DMS 273 (cell line): ENCODE measurements around the gene GRIK1.
"Not testable (repeated sequence)": the region's sequence is repeated elsewhere in the genome, so short reads cannot be mapped to it uniquely, and the experiment has no call there.

ENCODE experiments used
- DNase-seq: peaks from one replicate; lab custom pipeline; 2025; ENCODE audit not compliant: unreplicated experiment; lab: John Stamatoyannopoulos, UW

The GRIK1 gene

DNA sequence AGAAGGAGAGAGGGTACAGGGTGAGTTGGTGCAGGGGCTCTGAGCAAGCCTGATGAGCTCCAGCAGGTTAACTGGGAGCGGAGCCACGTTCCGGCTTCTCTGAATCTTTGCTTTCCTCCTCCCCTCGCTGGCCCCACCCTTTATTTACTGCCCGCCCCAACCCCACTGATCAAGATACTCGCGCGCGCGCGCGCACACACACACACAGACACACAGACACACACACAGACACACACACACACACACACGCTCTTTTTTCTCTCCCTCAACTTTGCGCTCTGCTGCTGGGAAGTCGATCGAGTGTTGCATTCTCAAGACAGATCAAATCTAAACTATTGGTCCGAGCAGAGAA, at the start of gene GRIK1:
TSS of gene GRIK1 (minus strand) at position 73 of the 352 bp plus-strand sequence.
- no peak for DNase-seq

DNA sequence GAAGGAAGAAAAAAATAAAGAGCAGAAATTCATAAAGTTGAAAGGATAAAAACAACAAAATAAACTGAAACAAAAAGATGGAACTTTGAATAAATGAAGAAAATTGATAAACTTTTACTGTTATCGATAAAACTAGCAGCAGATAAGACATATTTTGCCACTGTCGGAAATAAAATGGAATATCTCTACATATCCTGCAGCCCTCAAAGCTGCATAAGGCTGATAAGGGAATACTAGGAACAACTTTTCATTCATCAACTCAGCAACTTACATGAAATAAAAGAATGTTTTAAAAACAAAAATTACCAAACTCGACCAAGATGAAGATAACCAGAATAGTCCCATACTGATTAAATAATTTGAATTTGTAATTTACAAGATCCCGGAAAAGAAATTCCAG, 48.0 kb upstream of the GRIK1 start:
- DNase-seq, result no peak

DNA sequence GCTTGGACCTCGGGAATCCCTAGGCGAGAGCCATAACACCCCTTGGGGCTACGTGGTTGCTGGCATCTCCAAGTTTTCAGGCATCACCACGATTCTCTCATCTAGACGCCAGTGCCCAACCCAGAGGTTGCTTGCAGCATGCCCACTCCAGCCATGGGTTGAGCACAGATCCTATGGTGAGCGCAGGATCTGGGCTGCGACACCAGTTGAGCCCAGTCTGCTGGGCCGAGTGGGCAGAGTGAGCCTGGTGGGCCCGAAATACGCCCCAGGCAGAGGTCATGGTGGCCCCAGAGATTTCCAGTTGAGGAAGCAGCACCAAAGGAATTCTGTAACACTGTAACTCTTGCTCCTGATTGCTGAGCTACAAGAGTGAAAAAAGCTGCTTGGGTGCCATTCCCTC, 46.1 kb upstream of the GRIK1 start:
- no peak for DNase-seq

DNA sequence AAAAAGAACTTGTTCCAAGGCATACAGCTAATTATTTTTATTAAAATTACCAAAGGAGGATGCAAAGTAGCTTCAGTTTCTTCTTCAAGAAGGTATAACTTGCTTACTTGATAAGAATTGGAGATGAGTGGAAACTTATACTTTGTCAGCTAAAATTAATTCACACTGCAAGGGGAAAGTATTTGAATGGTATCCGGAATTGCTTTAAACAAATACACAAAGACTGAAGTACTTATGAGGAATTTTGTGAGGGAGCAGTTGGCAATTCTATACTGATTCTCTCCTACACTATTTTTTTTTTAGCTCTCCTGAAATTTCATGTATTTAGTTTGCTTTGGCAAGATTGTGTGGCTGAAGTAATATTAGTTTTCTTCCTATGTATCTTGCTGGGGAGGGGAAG, 39.2 kb upstream of the GRIK1 start:
- DNase-seq, result no peak

DNA sequence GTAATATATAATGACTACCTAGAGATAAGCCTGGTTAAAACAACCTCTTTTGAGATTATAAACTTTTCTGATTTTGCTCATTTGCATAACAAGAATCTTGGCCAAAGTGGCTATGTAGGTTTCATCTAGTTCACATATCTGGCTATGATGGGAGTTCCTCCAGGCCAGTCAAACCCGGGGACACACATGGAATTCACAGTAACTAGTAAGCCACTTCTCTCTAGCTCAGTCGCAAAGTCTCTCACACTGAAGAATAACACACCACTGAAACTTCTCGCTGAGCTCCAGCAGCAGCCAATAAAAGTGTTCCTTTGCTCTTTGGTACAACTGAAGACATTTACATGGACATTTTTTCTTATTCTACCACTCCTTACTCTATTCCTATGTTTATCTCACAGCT, 36.0 kb upstream of the GRIK1 start:
- DNase-seq, result no peak

DNA sequence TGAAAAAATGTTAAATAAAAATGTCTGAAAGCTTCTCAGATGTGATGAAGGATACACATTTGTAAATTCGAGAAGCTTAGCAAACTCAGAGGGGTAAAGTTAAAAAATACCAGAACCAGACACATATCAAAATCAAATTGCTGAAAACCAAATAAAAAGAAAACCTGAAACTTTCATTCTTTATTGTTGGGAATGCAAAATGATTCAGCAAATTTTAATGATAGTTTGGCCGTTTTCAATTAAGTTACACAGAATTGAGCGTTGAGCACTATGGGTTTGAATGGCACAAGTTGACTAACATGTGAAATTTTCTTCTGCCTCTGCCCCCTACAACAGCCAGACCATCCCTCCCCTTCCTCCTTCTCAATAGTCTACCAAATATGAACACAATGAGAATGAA, 33.5 kb upstream of the GRIK1 start:
- no peak for DNase-seq

DNA sequence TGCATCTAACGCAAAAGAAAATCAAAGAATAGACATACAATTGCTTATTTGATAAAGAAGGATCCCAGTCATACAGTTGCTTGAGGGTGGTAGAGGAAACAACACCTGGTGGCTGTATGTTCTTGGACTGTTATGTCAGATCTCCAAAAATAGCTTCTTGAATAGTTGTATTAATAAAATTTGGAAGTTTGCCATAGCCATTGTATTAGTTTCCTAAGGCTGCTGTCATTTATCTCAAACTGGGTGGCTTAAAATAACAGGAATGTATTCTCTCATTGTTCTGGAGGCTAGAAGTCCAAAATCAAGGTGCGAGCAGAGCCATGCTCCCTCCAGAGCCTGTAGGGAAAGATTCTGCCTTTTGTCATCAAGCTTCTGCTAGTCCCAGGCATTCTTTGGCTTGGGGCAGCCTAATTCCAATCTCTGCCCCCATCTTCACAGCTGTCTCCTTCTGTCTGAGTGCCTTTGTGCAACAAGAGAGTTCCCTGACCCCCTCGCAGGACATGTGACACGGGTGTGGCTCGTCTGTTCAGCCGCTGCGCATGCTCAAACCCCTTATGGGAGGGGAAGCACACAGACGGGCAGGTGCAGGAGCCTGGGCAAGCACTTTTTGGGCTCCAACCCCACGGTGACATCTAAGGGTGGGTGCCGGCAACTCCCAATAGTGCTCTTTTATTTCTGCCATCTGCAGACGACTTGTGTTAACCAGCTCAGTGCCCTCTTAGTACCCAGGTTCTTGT, 21.7 kb upstream of the GRIK1 start:
- no peak for DNase-seq

DNA sequence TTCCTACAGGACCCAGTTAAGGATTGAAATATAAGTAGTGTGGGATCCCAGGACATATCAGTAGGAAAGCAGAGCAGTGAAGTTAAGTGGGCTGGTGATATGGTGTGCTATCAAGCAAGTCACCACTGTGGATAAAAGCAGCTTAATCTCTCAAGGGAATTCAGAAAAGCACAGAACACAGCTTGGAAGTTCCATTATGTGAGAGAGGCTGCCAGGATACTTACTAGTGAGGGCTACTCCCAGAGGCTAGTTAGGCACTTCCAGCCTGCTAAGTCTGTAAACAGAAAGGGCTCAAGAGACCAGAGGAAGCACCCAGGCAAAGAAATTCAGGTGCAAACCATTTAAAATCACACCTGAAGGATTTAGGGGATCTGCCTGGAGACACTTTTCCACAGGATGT, 18.8 kb upstream of the GRIK1 start:
- no peak for DNase-seq

DNA sequence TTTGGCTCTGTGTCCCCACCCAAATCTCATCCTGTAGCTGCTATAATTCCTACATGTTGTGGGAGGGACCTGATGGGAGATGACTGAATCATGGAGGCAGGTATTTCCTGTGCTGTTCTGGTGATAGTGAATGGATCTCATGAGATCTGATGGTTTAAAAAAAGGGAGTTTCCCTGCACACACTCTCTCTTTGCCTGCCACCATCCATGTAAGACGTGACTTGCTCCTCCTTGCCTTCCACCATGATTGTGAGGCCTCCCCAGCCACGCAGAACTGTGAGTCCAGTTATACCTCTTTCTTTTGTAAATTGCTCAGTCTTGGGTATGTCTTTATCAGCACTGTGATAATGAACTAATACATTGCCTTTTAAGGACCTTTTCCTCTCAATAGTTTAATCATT, 18.2 kb upstream of the GRIK1 start:
- not testable (repeated sequence) for DNase-seq

DNA sequence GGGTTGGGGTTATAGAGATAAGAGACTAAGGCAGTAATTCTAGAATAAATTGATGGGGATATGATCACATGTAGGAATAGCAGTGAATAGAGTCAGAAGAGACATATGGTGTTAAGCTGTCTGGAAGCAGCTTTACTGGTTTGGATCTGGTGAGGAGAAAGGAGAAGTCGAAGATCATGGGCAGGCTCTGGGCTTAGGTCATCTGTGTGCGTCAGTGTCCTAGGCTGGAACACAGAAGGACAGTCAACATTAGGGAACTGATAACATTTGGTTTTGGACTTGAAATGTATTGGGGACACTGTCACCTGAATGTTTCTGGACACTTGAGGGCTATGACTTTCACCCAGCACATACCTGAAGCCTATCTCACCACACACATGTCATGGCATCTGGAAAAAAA, 13.9 kb upstream of the GRIK1 start:
- DNase-seq, result no peak

DNA sequence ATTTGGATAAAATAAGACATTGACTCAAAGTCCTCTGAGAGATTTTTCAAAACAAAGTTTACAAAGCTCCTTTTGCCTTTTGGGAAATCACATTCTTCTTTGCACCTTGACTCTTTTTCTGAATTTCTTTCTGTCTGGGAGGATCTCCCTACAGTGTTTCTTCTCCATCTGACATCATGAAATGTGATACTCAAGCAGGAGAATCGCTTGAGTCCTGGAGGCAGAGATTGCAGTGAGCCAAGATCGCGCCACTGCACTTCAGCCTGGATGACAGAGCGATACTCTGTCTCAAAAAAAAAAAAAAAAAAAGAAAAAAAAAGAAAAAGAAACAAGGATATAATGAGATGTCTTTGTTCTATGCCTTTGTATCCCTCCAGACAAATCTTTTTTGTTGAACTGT, 13.3 kb upstream of the GRIK1 start:
- no peak for DNase-seq

DNA sequence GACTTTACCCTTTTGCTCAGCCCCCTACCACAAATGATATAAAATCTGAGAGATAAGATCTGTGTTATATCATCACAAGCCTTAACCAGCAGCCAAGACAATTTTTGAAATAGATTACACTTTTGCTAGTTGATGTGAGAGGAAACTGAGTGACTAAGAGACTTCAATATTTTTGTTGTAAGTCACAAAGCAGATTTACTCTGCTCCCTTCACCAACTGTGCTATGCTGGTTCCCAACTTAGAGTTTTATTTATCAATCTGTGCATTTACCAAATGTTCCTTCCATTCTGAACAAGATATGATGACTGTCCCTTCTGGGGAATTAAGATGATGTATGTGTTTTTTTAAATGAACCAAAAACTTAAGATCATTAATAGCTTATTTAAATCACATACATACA, 12.1 kb upstream of the GRIK1 start:
- DNase-seq, result no peak

DNA sequence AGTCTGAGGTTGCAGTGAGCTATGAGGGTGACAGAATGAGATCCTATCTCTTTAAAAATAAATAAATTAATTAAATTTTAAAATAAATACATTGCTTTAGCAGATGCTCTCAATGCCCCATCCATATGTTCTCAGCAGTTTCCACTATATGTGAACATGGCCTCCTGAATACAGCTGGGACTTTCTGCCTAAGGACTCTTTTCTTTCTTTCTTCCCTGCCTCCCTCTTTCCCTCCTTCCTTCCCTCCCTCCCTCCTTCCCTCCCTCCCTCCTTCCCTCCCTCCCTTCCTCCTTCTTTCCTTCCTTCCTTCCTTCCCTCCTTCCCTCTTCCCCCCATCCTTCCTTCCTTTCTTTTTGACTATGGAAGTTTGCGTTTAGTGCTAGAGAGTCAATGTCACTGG, 10.2 kb upstream of the GRIK1 start:
- DNase-seq, result no peak

DNA sequence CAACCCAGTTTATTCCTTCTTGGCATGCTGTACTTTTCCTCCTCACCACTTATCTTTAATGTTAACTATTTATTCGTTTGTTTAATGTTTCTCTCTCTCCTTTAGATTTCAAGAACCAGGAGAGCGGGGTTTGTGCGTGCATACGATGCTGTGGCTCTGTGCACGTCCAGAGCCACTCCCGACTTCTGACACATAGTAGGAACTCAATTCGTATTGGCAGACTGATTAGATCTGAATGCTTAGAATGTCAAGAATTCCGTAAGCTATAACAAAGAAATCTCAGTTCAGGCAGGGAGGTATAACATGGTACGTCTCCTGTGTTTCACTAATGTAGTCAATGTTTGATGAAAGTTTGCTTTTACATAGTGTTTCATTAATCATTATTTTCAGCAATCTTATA, 7.3 kb upstream of the GRIK1 start:
- no peak for DNase-seq

DNA sequence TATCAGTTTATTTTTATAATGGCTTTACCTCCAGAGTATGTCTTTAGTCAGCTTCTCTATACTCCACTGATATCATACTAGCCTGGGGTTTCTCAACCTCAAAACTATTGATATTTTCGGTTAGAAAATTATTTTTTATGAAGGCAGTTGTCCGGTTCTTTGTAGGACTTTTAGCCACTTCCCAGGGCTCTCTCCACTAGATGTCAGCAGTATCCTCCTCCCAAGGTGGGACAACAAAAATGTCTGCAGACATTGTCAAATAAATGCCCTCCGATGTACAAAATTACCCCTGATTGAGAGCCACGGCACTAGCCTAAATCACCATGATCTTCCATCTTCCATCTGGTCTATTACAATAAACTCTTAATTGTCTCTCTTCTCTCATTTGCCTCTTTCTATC, 4.1 kb upstream of the GRIK1 start:
- no peak for DNase-seq

DNA sequence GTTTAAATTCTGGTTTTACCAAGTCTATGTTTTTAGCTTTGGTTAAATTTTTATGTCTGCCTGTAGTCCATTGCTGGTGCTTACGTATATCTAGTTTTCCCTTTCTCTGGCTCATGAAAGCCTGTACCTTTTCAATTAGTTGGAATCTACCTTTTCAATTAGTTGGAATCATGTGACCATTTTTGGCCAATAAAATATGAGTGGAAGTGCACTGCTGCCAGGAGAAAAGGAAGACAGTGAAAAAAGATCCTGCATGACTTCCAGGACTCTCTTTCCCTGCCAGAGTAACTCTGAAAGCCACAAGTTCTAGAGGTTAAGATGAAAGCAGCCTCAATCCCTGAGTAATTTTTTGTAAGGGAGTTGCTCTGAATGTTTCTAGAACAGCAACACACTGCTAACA, 2.2 kb upstream of the GRIK1 start:
- no peak for DNase-seq

DNA sequence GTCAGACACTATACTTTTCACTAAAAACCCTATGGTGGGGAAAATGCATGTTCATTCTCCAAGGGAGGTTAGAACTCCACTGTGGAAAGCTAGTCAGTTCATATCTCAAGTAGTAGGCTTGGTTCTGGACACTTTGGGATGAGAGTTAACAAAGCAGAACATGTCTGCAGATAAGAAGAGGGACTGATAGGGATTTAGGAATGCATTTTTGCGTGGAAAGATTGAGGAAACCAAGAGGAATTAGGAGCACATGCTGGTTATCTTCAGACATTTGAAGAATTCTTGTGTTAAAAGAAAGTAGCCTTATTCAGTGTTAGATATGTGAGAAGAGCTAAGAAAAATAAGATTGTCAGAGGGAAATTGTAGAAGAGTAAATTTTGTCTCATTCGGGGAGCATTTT, 1.2 kb upstream of the GRIK1 start:
- no peak for DNase-seq

DNA sequence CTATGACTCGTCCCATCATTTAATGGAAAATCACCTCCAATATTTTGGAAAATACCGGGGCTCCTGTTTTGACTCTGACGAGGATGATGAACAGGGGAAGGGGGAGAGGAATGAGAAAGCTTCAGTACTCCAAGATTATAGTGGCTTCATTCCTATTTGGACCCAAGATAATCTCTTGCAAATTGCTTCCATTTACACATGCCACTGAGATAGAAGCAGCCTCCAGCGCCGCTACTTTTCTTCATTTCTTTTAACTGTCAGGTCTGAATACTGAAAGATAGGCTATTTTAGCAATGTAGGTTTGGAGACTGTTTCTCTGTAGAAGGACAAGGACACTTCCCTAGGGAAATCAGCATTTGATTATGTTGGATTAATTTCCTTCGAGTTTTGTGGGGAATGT, 565 bp upstream of the GRIK1 start:
- DNase-seq, result no peak

DNA sequence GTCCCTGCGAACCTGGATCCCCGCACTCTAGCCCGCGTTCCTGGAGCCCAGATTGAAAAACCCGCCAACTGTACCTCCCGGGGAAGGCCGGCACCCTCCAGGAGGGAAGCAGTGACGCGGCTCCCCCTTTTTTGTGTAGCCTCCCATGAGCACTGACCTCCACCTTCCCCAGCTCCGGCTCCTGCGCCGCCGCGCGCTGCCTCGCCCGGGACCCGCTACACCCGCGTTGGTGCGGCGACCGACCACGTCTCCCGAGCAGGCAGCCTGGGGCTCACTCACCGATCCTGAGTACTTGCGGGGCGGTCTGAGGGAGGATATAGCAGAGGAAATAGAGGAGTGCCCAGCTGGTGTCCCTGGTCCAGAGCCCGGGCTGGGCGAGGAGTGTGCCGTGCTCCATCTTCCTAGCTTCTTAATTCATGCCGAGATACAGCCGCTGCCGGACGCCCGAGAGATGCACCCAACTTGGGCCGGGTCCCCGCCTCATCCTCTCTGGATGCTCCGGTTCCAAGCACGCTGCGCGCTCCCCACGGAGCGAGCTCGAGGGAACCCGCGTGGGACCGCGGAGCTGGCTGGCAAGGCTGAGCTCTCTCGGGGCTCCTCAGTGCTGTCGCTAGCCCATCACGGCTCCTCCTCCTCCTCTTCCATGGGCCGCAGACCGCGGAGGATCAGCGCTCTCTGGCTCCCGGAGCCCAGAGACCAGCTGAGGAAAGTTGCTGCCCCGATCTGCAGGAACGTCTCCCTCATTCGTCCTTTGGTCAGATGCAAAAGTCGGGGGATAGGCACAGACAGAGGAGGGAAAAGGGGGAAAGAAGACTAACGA, 482 bp downstream of the GRIK1 start:
- DNase-seq, result no peak

DNA sequence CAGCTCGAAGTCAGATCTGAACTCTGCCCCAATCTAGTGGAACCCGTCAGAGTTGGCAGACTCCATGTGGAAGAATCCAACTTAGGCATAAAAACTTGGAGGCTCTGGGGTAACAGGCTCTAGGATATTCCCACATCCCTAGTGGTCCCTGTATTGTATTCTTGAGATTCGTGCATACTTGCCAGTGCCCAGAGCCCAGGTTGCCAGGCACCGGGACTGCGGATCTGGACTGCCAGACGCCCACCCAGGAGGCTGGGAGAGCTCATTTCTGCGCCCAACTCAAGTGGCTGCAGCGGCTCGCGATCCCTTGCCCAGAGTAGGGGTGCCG, 1.1 kb downstream of the GRIK1 start:
- DNase-seq, result no peak

DNA sequence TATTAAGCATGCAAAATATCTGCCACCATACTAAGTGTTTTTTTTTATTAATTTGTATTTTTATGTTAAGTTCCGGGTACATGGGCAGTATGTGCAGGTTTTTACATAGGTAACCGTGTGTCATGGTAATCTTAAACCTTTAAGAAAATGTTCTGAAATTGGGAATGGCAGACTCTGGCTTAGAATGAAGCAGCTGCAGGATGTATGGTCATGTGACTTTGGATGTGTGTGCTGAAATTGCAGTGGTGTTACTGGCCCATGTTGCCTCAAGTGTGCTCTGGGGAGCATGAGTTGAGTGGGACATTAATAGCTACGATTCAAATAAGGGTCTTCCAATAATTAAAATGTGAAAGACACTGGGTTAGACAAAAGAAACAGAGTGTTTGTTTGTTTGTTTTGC, 6.7 kb downstream of the GRIK1 start:
- no peak for DNase-seq

DNA sequence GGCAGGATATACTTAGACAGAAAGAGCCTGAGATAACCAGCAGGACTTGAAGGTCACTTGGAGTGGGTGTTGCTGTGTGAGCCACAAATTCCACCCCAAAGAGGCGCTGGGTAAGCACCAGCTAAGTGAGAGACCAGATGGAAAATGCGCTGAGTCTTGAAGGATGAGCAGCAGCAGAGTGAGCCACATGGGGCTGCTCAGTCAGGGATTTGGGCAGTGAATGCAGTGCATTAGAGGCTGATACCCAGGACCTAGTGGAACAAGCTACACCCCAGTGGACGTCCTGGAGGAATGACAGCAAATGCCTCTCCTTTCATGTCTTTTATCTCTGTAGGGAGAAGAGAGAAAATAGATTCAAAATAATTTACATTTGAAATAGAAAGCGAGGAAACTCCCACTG, 11.3 kb downstream of the GRIK1 start:
- no peak for DNase-seq

DNA sequence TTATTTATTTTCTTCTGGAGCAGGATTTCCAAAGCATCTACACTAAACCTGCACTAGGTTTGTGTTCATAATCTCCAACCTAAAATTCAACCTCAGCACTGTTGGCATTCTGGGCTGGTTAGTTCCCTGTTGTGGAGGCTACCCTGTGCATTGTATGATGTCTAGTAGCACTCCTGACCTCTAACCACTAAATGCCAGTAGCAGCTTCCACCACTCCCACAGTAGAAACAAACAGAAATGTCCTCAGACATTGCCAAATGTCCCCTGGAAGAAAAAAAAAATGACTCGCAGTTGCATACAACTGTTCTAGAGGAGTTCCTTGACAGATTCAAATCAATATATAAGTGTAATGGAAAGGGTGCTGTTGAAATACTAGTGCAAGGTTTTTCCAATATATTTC, 18.9 kb downstream of the GRIK1 start:
- DNase-seq, result no peak
